Loucy (cell line): ENCODE results near the gene RFX3.
A peak's percentile ranks its signal among the peaks of the same experiment; 100 is the strongest.

Experiments used
- H2AFZ ChIP-seq: fragments of 200-600 bp; sonication (generic); 2 replicates; pipeline ENCODE4 v1.6.0; 2016; ENCODE audit warnings: antibody characterized with exemption, mild to moderate bottlenecking, low read length, moderate library complexity
- H3F3A ChIP-seq: fragments of 200-600 bp; 2 replicates; pipeline ENCODE4 v1.6.0; 2016; ENCODE audit warnings: antibody characterized with exemption, low read depth, mild to moderate bottlenecking
- H3K27me3 ChIP-seq: fragments of 200-600 bp; sonication (generic); 2 replicates; pipeline ENCODE4 v1.6.1; 2014; ENCODE audit warnings: low read length, mild to moderate bottlenecking; ENCODE audit not compliant: insufficient read depth, poor library complexity, severe bottlenecking
- H3K36me3 ChIP-seq: fragments of 200-600 bp; sonication (generic); 2 replicates; pipeline ENCODE4 v1.6.1; 2016; ENCODE audit warnings: low read length; ENCODE audit not compliant: insufficient read depth
- H3K4me1 ChIP-seq: fragments of 200-600 bp; sonication (generic); 2 replicates; pipeline ENCODE4 v1.5.1; 2014; ENCODE audit warnings: low read length, mild to moderate bottlenecking; ENCODE audit not compliant: insufficient read depth, poor library complexity, severe bottlenecking
- H3K4me2 ChIP-seq: fragments of 200-600 bp; sonication (generic); 2 replicates; pipeline ENCODE4 v1.6.0; 2014; ENCODE audit warnings: antibody characterized with exemption, low read length, low read depth, mild to moderate bottlenecking; ENCODE audit not compliant: poor library complexity, severe bottlenecking
- H3K4me3 ChIP-seq: fragments of 200-600 bp; sonication (generic); 2 replicates; pipeline ENCODE4 v1.5.1; 2014; ENCODE audit warnings: low read length, mild to moderate bottlenecking, mixed read lengths; ENCODE audit not compliant: poor library complexity, severe bottlenecking
- H3K79me2 ChIP-seq: fragments of 200-600 bp; sonication (generic); 2 replicates; pipeline ENCODE4 v1.6.1; 2014; ENCODE audit warnings: low read length; ENCODE audit not compliant: insufficient read depth
- H3K9ac ChIP-seq: fragments of 200-600 bp; sonication (generic); 2 replicates; pipeline ENCODE4 v1.6.0; 2014; ENCODE audit warnings: mild to moderate bottlenecking, low read depth, low read length, moderate library complexity; ENCODE audit not compliant: poor library complexity, severe bottlenecking
- H3K9me2 ChIP-seq: fragments of 200-600 bp; sonication (generic); replicated peaks from 2 replicates; pipeline ENCODE4 v1.6.1; 2016; ENCODE audit warnings: low read depth, low read length, mixed read lengths
- H3K9me3 ChIP-seq: fragments of 200-600 bp; sonication (generic); 2 replicates; pipeline ENCODE4 v1.6.1; 2014; ENCODE audit warnings: mild to moderate bottlenecking, antibody characterized with exemption, low read length, low read depth; ENCODE audit not compliant: insufficient read depth
- H4K20me1 ChIP-seq: fragments of 200-600 bp; sonication (generic); 2 replicates; pipeline ENCODE4 v1.6.0; 2014; ENCODE audit warnings: antibody characterized with exemption, low read length, mild to moderate bottlenecking; ENCODE audit not compliant: insufficient read depth, poor library complexity, severe bottlenecking
- EZH2phosphoT487 ChIP-seq: fragments of 200-600 bp; IDR thresholded peaks from 2 replicates; pipeline ENCODE4 v1.6.1; 2018; ENCODE audit warnings: antibody characterized with exemption, mild to moderate bottlenecking, moderate library complexity, borderline replicate concordance
- TF ChIP-seq, protein P1 (sequence below): fragments of 200-600 bp; sonication (generic); conservative IDR thresholded peaks from 2 replicates; pipeline ENCODE4 v1.5.1; 2014; ENCODE audit warnings: mild to moderate bottlenecking, antibody characterized with exemption, low read length

Gene RFX3

DNA sequence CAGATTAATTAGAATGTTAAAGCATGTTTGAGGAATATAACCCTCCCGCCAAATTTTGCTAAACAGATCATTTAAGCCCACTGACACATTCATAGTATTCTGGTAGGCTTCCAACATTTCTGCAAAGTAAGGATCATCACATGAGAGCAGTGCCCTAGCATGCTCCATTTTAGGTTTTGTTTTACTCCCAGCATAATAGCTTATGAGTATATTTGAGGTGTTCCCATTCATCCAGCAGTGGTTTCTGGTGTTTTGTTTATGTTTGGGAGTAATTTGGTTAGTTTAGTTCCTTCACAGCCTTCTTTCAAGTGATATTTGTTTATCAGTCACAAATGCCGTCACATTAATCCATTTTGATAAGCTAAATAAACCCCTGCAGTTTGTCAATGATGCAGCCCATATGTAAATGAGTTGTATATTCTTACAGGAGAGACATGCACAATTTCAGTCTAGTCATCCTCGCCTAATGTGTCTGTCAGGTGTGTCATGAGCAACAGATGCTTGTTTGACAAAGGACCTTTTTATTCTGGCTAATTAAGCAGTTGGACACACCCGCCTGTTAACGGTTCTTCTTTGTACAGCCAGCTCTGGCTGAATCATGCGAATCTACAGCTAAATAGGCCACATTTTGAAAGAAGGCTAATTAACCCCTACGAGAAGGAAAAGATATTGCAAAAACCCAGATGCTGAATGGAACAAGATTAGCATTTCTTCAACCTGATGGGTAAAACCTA lies 124.4 kb downstream of the RFX3 start:
- Histone ChIP-seq H2AFZ (peak overlapping the region; percentile 3; the same call in 1 of the 2 replicates), H3K27me3 (no peaks in the 10 kb centered on the region), H3K9me2 (no peaks in the 10 kb centered on the region), H3K4me3 (no peak overlapping the region), H3K4me1 (peaks cover 36% of the 10 kb centered on the region), H3K79me2 (no peaks in the 10 kb centered on the region), H3K9ac (no peak overlapping the region), H3K36me3 (no peaks in the 10 kb centered on the region), H3K4me2 (no peak overlapping the region), H4K20me1 (no peaks in the 10 kb centered on the region), H3F3A (peaks cover 7% of the 10 kb centered on the region; the same call in 1 of the 2 replicates), H3K9me3 (no peaks in the 10 kb centered on the region)
- TF ChIP-seq EZH2phosphoT487: no peak
- TF ChIP-seq, protein P1, sequence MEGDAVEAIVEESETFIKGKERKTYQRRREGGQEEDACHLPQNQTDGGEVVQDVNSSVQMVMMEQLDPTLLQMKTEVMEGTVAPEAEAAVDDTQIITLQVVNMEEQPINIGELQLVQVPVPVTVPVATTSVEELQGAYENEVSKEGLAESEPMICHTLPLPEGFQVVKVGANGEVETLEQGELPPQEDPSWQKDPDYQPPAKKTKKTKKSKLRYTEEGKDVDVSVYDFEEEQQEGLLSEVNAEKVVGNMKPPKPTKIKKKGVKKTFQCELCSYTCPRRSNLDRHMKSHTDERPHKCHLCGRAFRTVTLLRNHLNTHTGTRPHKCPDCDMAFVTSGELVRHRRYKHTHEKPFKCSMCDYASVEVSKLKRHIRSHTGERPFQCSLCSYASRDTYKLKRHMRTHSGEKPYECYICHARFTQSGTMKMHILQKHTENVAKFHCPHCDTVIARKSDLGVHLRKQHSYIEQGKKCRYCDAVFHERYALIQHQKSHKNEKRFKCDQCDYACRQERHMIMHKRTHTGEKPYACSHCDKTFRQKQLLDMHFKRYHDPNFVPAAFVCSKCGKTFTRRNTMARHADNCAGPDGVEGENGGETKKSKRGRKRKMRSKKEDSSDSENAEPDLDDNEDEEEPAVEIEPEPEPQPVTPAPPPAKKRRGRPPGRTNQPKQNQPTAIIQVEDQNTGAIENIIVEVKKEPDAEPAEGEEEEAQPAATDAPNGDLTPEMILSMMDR: no peak

DNA sequence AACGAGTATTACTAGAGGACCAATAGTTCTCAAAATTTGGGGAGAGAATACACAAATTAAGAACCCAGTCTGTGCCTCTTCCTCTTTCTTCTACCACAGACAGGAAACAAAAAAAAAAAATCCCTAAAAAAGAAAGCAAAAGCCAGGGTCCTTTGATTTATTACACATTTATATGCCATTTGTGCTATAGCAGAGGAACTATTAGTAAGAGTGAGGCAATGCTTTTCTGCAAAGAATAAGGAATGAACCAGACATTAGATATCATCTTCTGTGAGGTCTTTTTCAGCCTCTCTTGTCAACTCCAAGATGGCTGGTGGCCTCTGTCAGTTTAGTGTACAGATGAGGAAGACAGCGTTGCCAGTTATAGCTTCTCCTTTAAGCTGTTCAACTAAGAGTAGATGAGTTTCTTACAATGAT lies 127.6 kb downstream of the RFX3 start:
- H3K4me3 ChIP-seq: peak overlapping the region; percentile 54
- H3K4me1 ChIP-seq: peaks cover 44% of the 10 kb centered on the region
- no peaks in the 10 kb centered on the region for H3K9me3 ChIP-seq
- H3K79me2 ChIP-seq: no peaks in the 10 kb centered on the region
- H3K4me2 ChIP-seq: peak overlapping the region; percentile 76
- peak overlapping the region; percentile 35; the same call in 1 of the 2 replicates for H2AFZ ChIP-seq
- no peaks in the 10 kb centered on the region for H4K20me1 ChIP-seq
- no peaks in the 10 kb centered on the region for H3K27me3 ChIP-seq
- no peak for TF ChIP-seq EZH2phosphoT487
- TF ChIP-seq, protein P1: no peak
- H3K9me2 ChIP-seq: no peaks in the 10 kb centered on the region
- H3F3A ChIP-seq: peaks cover 7% of the 10 kb centered on the region; the same call in 1 of the 2 replicates
- H3K36me3 ChIP-seq: no peaks in the 10 kb centered on the region
- peak overlapping the region; percentile 41 for H3K9ac ChIP-seq

DNA sequence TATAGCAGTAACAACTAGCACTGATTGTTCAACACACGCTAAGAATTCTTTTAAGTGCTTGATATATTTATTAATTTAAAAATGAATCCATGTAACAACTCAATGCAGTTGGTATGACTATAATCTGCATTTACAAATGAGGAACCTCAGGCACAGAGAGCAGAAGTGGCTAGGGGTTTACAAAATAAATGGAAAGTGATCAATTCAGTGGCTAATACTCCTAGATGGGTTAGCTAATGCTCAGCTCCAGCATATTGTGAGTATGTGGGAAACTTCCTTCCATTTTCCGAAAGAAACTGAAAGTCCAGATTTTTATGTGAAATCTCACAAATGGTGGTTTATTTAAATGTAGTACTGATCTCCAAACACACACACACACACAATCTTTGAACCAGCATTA lies 128.0 kb downstream of the RFX3 start:
- H3K36me3 ChIP-seq: no peaks in the 10 kb centered on the region
- H2AFZ ChIP-seq: peak overlapping the region; percentile 35; the same call in 1 of the 2 replicates
- no peaks in the 10 kb centered on the region for H3K27me3 ChIP-seq
- peak overlapping the region; percentile 76 for H3K4me2 ChIP-seq
- peaks cover 44% of the 10 kb centered on the region for H3K4me1 ChIP-seq
- H3K4me3 ChIP-seq: peak overlapping the region; percentile 54
- no peaks in the 10 kb centered on the region for H3K79me2 ChIP-seq
- peak overlapping the region; percentile 41 for H3K9ac ChIP-seq
- TF ChIP-seq, protein P1: no peak
- TF ChIP-seq EZH2phosphoT487: no peak
- H3K9me3 ChIP-seq: no peaks in the 10 kb centered on the region
- H3K9me2 ChIP-seq: no peaks in the 10 kb centered on the region
- H4K20me1 ChIP-seq: no peaks in the 10 kb centered on the region
- H3F3A ChIP-seq: peaks cover 7% of the 10 kb centered on the region; the same call in 1 of the 2 replicates
